IMR-90 (cell line): ENCODE results near the gene SCYGR8.

Experiments used
- BHLHE40 ChIP-seq: fragments of 150-350 bp; IDR thresholded peaks from 2 replicates; pipeline ENCODE4 v1.6.1; 2016; ENCODE audit warnings: mild to moderate bottlenecking, low read depth, low read length
- CEBPB ChIP-seq: IDR thresholded peaks from 2 replicates; pipeline ENCODE4 v1.6.1; 2012; ENCODE audit warnings: low read depth, low read length, improper control_type of control experiment
- CHD1 ChIP-seq: IDR thresholded peaks from 2 replicates; pipeline ENCODE4 v1.6.1; 2012; ENCODE audit warnings: low read depth, low read length, improper control_type of control experiment
- FOS ChIP-seq: fragments of 150-350 bp; IDR thresholded peaks from 2 replicates; pipeline ENCODE4 v1.6.1; 2016; ENCODE audit warnings: low read depth, low read length
- MAFK ChIP-seq: IDR thresholded peaks from 2 replicates; pipeline ENCODE4 v1.6.1; 2012; ENCODE audit warnings: low read depth, low read length, improper control_type of control experiment
- MAZ ChIP-seq: IDR thresholded peaks from 2 replicates; pipeline ENCODE4 v1.6.1; 2012; ENCODE audit warnings: low read depth, mild to moderate bottlenecking, low read length, improper control_type of control experiment, moderate library complexity, borderline replicate concordance
- MXI1 ChIP-seq: IDR thresholded peaks from 2 replicates; pipeline ENCODE4 v1.6.1; 2012; ENCODE audit warnings: low read depth, mild to moderate bottlenecking, low read length, moderate library complexity, borderline replicate concordance
- NFE2L2 ChIP-seq: fragments of 150-350 bp; IDR thresholded peaks from 2 replicates; pipeline ENCODE4 v1.6.1; 2016; ENCODE audit warnings: low read depth, mild to moderate bottlenecking, low read length
- POLR2A ChIP-seq: IDR thresholded peaks from 2 replicates; pipeline ENCODE4 v1.6.1; 2012; ENCODE audit warnings: mild to moderate bottlenecking, low read depth, low read length
- RAD21 ChIP-seq: IDR thresholded peaks from 2 replicates; pipeline ENCODE4 v1.6.1; 2012; ENCODE audit warnings: low read length, improper control_type of control experiment
- SMC3 ChIP-seq: fragments of 150-350 bp; IDR thresholded peaks from 2 replicates; pipeline ENCODE4 v1.6.1; 2016; ENCODE audit warnings: low read depth, mild to moderate bottlenecking, antibody characterized with exemption, low read length, moderate library complexity
- TF ChIP-seq, protein P1 (sequence below): conservative IDR thresholded peaks from 2 replicates; pipeline ENCODE4 v1.5.1; 2012; ENCODE audit warnings: mild to moderate bottlenecking, low read depth, low read length, improper control_type of control experiment
- TF ChIP-seq, protein P2 (sequence below): fragments of 150-350 bp; IDR thresholded peaks from 2 replicates; pipeline ENCODE4 v1.6.1; 2017; ENCODE audit warnings: mild to moderate bottlenecking, antibody characterized with exemption, low read length, low read depth
- TF ChIP-seq, protein P3 (sequence below): fragments of 150-350 bp; IDR thresholded peaks from 2 replicates; pipeline ENCODE4 v1.6.1; 2016; ENCODE audit warnings: low read depth, mild to moderate bottlenecking, low read length, moderate library complexity, borderline replicate concordance

DNA sequence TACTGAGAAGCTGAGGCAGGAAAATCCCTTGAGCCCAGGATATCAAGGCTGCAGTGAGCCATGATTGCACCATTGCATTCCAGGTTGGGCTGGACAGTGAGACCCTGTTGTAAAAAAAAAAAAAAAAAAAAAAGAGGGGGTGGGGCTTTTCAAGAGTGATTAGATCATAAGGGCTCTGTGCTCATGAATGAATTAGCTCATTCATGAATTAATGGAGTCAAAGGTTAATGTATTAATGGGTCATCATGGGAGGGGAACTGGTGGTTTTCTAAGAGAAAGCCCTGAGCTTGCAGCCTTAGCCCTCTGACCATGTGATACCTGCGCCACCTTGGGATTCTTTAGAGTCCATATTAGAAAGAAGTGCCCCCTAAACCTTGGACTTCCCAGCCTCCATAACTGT, 32.4 kb upstream of the SCYGR8 start:
- TF ChIP-seq POLR2A (no peak), CEBPB (no peak), MAZ (no peak), RAD21 (no peak), SMC3 (no peak), FOS (no peak), CHD1 (no peak), MXI1 (no peak), MAFK (no peak), NFE2L2 (no peak), BHLHE40 (no peak)
- TF ChIP-seq, protein P1, sequence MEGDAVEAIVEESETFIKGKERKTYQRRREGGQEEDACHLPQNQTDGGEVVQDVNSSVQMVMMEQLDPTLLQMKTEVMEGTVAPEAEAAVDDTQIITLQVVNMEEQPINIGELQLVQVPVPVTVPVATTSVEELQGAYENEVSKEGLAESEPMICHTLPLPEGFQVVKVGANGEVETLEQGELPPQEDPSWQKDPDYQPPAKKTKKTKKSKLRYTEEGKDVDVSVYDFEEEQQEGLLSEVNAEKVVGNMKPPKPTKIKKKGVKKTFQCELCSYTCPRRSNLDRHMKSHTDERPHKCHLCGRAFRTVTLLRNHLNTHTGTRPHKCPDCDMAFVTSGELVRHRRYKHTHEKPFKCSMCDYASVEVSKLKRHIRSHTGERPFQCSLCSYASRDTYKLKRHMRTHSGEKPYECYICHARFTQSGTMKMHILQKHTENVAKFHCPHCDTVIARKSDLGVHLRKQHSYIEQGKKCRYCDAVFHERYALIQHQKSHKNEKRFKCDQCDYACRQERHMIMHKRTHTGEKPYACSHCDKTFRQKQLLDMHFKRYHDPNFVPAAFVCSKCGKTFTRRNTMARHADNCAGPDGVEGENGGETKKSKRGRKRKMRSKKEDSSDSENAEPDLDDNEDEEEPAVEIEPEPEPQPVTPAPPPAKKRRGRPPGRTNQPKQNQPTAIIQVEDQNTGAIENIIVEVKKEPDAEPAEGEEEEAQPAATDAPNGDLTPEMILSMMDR, result no peak
- TF ChIP-seq, protein P2, sequence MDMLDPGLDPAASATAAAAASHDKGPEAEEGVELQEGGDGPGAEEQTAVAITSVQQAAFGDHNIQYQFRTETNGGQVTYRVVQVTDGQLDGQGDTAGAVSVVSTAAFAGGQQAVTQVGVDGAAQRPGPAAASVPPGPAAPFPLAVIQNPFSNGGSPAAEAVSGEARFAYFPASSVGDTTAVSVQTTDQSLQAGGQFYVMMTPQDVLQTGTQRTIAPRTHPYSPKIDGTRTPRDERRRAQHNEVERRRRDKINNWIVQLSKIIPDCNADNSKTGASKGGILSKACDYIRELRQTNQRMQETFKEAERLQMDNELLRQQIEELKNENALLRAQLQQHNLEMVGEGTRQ, result no peak
- TF ChIP-seq, protein P3, sequence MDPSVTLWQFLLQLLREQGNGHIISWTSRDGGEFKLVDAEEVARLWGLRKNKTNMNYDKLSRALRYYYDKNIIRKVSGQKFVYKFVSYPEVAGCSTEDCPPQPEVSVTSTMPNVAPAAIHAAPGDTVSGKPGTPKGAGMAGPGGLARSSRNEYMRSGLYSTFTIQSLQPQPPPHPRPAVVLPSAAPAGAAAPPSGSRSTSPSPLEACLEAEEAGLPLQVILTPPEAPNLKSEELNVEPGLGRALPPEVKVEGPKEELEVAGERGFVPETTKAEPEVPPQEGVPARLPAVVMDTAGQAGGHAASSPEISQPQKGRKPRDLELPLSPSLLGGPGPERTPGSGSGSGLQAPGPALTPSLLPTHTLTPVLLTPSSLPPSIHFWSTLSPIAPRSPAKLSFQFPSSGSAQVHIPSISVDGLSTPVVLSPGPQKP, result no peak
